Mesenchymal stem cell (in vitro differentiated cells and primary cell): ENCODE results near the gene KCTD18.

ENCODE experiments used
- DNase-seq: peaks from one replicate; pipeline ENCODE4 v3.0.0-alpha.2; 2013
- H2AFZ ChIP-seq: one replicate; pipeline ENCODE4 v1.6.1; 2013; ENCODE audit warnings: low read depth, mild to moderate bottlenecking, control low read depth, inconsistent platforms, low read length, moderate library complexity
- H2AK5ac ChIP-seq: 2 replicates; pipeline ENCODE4 v1.6.1; 2013; ENCODE audit warnings: low read length, moderate library complexity, mild to moderate bottlenecking, inconsistent platforms; ENCODE audit not compliant: severe bottlenecking
- H2BK120ac ChIP-seq: one replicate; pipeline ENCODE4 v1.6.1; 2013; ENCODE audit warnings: low read depth, mild to moderate bottlenecking, inconsistent platforms, low read length, moderate library complexity
- H2BK12ac ChIP-seq, 2 experiments: one replicate each; pipeline ENCODE4 v1.6.1; 2013; ENCODE audit warnings: inconsistent platforms in 2 of 2, low read length in 2 of 2, mild to moderate bottlenecking in 2 of 2, moderate library complexity in 2 of 2, control low read depth in 1 of 2
- H2BK15ac ChIP-seq: one replicate; pipeline ENCODE4 v1.6.1; 2013; ENCODE audit warnings: mild to moderate bottlenecking, low read depth, inconsistent platforms; ENCODE audit not compliant: poor library complexity, severe bottlenecking
- H2BK5ac ChIP-seq: 2 replicates; pipeline ENCODE4 v1.6.1; 2013; ENCODE audit warnings: low read depth, mild to moderate bottlenecking, low read length, control low read depth, inconsistent platforms; ENCODE audit not compliant: poor library complexity, severe bottlenecking
- H3K14ac ChIP-seq, 2 experiments: one replicate each; pipeline ENCODE4 v1.6.1; 2013; ENCODE audit warnings: inconsistent platforms in 2 of 2, low read length in 2 of 2, control low read depth in 1 of 2, mild to moderate bottlenecking in 1 of 2, moderate library complexity in 1 of 2
- H3K18ac ChIP-seq, 2 experiments: one replicate each; pipeline ENCODE4 v1.6.1; 2013; ENCODE audit warnings: inconsistent platforms in 2 of 2, low read length in 2 of 2, control low read depth in 1 of 2, low read depth in 1 of 2, mild to moderate bottlenecking in 1 of 2
- H3K23ac ChIP-seq, 2 experiments: one replicate each; pipeline ENCODE4 v1.6.1; 2013; ENCODE audit warnings: inconsistent platforms in 2 of 2, low read length in 2 of 2, mild to moderate bottlenecking in 2 of 2, moderate library complexity in 2 of 2, control low read depth in 1 of 2
- H3K27ac ChIP-seq: 2 replicates; pipeline ENCODE4 v1.5.1; 2013; ENCODE audit warnings: mild to moderate bottlenecking, moderate library complexity, low read length, control low read depth, inconsistent platforms; ENCODE audit not compliant: poor library complexity, severe bottlenecking
- H3K27me3 ChIP-seq, 2 experiments: 2 replicates each; pipeline versions ENCODE4 v1.6.1 to v1.7.0; 2013; ENCODE audit warnings: low read length in 2 of 2, mild to moderate bottlenecking in 2 of 2, moderate library complexity in 2 of 2, control low read depth in 1 of 2, inconsistent platforms in 1 of 2; ENCODE audit not compliant: control insufficient read depth in 1 of 2, insufficient read depth in 1 of 2
- H3K36me3 ChIP-seq, 2 experiments: 2 replicates each; pipeline versions ENCODE4 v1.6.1 to v1.7.0; 2013; ENCODE audit warnings: low read length in 2 of 2, control low read depth in 1 of 2, inconsistent platforms in 1 of 2, low read depth in 1 of 2, mild to moderate bottlenecking in 1 of 2; ENCODE audit not compliant: insufficient read depth in 2 of 2, control insufficient read depth in 1 of 2
- H3K4ac ChIP-seq, 2 experiments: one replicate each; pipeline ENCODE4 v1.6.1; 2013; ENCODE audit warnings: inconsistent platforms in 2 of 2, low read length in 2 of 2, mild to moderate bottlenecking in 2 of 2, moderate library complexity in 2 of 2, control low read depth in 1 of 2, low read depth in 1 of 2
- H3K4me1 ChIP-seq: 2 replicates; pipeline ENCODE4 v1.6.1; 2013; ENCODE audit warnings: low read depth, low read length, control low read depth; ENCODE audit not compliant: control insufficient read depth, insufficient read depth
- H3K4me2 ChIP-seq: 2 replicates; pipeline ENCODE4 v1.6.1; 2013; ENCODE audit warnings: low read length, mild to moderate bottlenecking, inconsistent platforms; ENCODE audit not compliant: poor library complexity, severe bottlenecking
- H3K4me3 ChIP-seq, 2 experiments: 2 replicates each; pipeline versions ENCODE4 v1.5.1 to v1.7.0; 2013; ENCODE audit warnings: low read length in 2 of 2, mild to moderate bottlenecking in 2 of 2, control low read depth in 1 of 2, low read depth in 1 of 2; ENCODE audit not compliant: insufficient read depth in 1 of 2
- H3K79me1 ChIP-seq: replicated peaks from 2 replicates; pipeline ENCODE4 v1.6.1; 2013; ENCODE audit warnings: mild to moderate bottlenecking, control low read depth, low read length, inconsistent platforms; ENCODE audit not compliant: poor library complexity, severe bottlenecking
- H3K9ac ChIP-seq: 2 replicates; pipeline ENCODE4 v1.7.0; 2013; ENCODE audit warnings: mild to moderate bottlenecking, low read length, moderate library complexity
- H3K9me3 ChIP-seq: 2 replicates; pipeline ENCODE4 v1.7.0; 2013; ENCODE audit warnings: mild to moderate bottlenecking, low read length; ENCODE audit not compliant: control insufficient read depth
- H4K8ac ChIP-seq: one replicate; pipeline ENCODE4 v1.6.1; 2013; ENCODE audit warnings: inconsistent platforms, mild to moderate bottlenecking, low read length, moderate library complexity
- H4K91ac ChIP-seq: one replicate; pipeline ENCODE4 v1.6.1; 2013; ENCODE audit warnings: mild to moderate bottlenecking, low read length, inconsistent platforms
- WGBS: methylation state at CpG from one replicate; pipeline ENCODE4 v1.1.7; 2013; ENCODE audit warnings: mixed read lengths; 5-methylcytosine and 5-hydroxymethylcytosine counted together

The KCTD18 gene

DNA sequence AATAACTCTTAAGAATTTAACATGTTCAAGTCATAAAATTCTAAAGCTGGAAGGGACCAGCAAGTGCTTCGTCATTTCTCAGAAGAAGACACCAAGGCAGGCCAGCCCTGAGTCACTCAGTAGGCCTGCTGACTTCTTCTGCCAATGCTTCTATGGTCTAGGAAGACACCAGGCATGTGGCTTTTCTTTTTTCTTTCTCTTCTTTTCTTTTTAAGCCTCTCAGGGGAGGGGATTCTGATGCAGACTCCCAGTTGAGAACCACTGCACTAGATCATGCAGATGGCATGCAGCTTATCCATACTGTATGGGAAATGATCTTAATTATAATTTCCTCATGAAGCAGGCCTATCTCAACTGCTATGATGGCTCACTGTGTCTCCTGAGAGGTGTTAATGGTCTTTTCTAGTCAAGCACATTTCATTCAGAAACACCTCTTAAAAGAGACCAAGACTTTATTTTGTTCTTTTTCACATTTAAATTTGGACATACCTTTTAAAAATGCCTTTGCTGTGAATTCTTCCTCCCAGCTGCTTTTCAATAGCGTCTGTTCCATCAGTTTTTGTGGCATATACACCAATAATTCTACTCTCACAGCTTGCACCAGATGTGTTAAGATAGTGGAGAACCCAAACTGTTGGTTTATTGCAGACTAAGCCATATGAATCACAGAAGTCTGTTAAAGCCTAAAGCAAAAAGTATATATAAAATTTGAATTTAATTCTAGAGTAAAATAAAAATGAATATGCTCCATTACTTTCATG, 11.3 kb downstream of the KCTD18 start:
- Histone ChIP-seq H3K79me1 (peaks cover 6% of the 10 kb centered on the region), H3K27me3 (no peaks in the 10 kb centered on the region), H2BK5ac (no peak overlapping the region), H2BK12ac (no peak overlapping the region), H2BK15ac (no peak overlapping the region), H2AFZ (no peak overlapping the region), H3K27ac (no peak overlapping the region), H3K4me2 (no peak overlapping the region), H3K4me1 (no peaks in the 10 kb centered on the region), H3K36me3 (peaks cover 2 to 53% of the 10 kb centered on the region in 2 experiments), H3K18ac (no peak overlapping the region), H4K8ac (no peak overlapping the region), H3K4ac (no peak overlapping the region), H3K23ac (no peak overlapping the region), H2AK5ac (no peak overlapping the region), H2BK120ac (no peak overlapping the region), H3K4me3 (no peak overlapping the region), H3K9me3 (no peaks in the 10 kb centered on the region), H3K9ac (no peak overlapping the region), H4K91ac (no peak overlapping the region), H3K14ac (no peak overlapping the region)
- 95% methylated on average over 2 of the region's 2 CpGs for WGBS
- DNase-seq, result no peak

DNA sequence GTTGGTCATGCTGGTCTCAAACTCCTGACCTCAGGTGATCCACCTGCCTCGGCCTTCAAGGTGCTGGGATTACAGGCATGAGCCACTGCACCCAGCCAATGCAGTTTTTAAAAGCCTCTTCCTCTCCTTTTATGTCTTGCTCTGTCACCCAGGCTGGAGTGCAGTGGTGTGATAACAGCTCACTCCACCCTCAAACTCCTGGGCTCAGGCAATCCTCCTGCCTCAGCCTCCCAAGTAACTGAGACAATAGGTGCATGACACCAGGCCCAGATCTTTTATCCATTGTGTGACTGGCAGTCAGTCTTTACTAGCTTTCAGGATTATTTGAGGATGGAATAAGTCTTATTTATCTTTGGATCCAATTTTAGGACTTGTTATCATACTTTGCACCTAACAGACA, 13.2 kb downstream of the KCTD18 start:
- no peak overlapping the region for H4K91ac ChIP-seq
- H3K27ac ChIP-seq, result no peak overlapping the region
- no peak overlapping the region for H2BK15ac ChIP-seq
- H2BK5ac ChIP-seq, result no peak overlapping the region
- no peaks in the 10 kb centered on the region for H3K9me3 ChIP-seq
- no peak overlapping the region for H2BK12ac ChIP-seq
- no peak overlapping the region for H2AFZ ChIP-seq
- no peaks in the 10 kb centered on the region for H3K79me1 ChIP-seq
- no peak overlapping the region for H2AK5ac ChIP-seq
- no peak overlapping the region for H3K18ac ChIP-seq
- no peak overlapping the region for H3K4me3 ChIP-seq
- H3K27me3 ChIP-seq, result no peaks in the 10 kb centered on the region
- no peak overlapping the region for H3K4ac ChIP-seq
- H3K4me2 ChIP-seq, result no peak overlapping the region
- no peak overlapping the region for H3K9ac ChIP-seq
- peaks cover 4 to 60% of the 10 kb centered on the region in 2 experiments for H3K36me3 ChIP-seq
- no peak for DNase-seq
- H4K8ac ChIP-seq, result no peak overlapping the region
- no peak overlapping the region for H3K14ac ChIP-seq
- 100% methylated on average over 1 of the region's 1 CpG for WGBS
- H3K23ac ChIP-seq, result no peak overlapping the region
- no peak overlapping the region for H2BK120ac ChIP-seq
- H3K4me1 ChIP-seq, result no peaks in the 10 kb centered on the region

DNA sequence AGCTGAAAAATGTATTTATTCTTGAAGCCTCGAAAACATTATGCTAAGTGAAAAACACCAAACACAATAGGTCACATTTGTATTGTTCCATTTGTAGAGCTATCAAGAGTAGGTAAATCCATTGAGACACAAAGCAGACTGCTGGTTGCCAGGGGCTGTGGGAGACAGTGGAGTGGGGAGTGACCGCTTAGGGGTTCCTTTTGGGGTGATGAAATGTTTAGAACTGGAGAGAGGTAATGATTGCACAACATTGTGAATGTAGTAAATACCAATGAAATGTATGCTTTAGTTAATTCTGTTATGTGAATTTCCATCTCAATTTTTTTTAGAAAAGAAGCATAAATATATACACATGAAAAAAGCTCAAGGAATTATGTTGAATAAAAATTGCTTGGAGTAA, 15.8 kb downstream of the KCTD18 start:
- no peak overlapping the region for H2BK5ac ChIP-seq
- H2BK15ac ChIP-seq, result no peak overlapping the region
- no peak overlapping the region for H3K4me2 ChIP-seq
- H2AFZ ChIP-seq, result no peak overlapping the region
- WGBS, result 90% methylated on average over 1 of the region's 2 CpGs
- H3K4me1 ChIP-seq, result no peaks in the 10 kb centered on the region
- no peak overlapping the region for H2AK5ac ChIP-seq
- H3K18ac ChIP-seq, result no peak overlapping the region
- no peak overlapping the region for H3K9ac ChIP-seq
- H3K23ac ChIP-seq, result no peak overlapping the region
- H3K4ac ChIP-seq, result no peak overlapping the region
- H4K91ac ChIP-seq, result no peak overlapping the region
- no peak overlapping the region for H2BK12ac ChIP-seq
- no peak for DNase-seq
- H2BK120ac ChIP-seq, result no peak overlapping the region
- H3K9me3 ChIP-seq, result no peaks in the 10 kb centered on the region
- no peaks in the 10 kb centered on the region for H3K79me1 ChIP-seq
- H3K36me3 ChIP-seq, result peaks cover 14 to 86% of the 10 kb centered on the region in 2 experiments
- no peaks in the 10 kb centered on the region for H3K27me3 ChIP-seq
- no peak overlapping the region for H4K8ac ChIP-seq
- no peak overlapping the region for H3K27ac ChIP-seq
- H3K4me3 ChIP-seq, result no peak overlapping the region
- no peak overlapping the region for H3K14ac ChIP-seq

DNA sequence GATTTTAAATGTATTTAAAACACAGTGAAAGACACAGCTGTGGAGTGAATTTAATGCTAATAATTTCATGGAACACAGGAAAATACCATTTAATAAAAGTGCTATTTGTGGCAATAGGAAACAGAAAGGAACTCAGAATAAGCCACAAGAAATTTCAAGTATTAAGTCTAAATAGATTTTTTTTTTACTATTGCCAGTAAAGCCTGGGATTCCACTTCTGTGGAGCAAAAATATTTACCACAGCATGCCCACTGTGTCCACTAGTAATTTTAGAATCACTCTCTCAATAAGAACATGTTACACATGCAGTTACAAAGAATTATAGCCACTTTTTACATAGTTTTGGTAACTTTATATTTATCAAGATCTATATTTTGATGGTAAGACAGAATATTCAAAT, 17.2 kb downstream of the KCTD18 start:
- H4K8ac ChIP-seq, result no peak overlapping the region
- H2AFZ ChIP-seq, result no peak overlapping the region
- H2BK12ac ChIP-seq, result no peak overlapping the region
- H3K4me1 ChIP-seq, result no peaks in the 10 kb centered on the region
- no peak overlapping the region for H2BK5ac ChIP-seq
- no peak overlapping the region for H3K4me3 ChIP-seq
- no peak overlapping the region for H4K91ac ChIP-seq
- H3K18ac ChIP-seq, result no peak overlapping the region
- no peak overlapping the region for H2AK5ac ChIP-seq
- H3K79me1 ChIP-seq, result no peaks in the 10 kb centered on the region
- no peak overlapping the region for H3K9ac ChIP-seq
- no peaks in the 10 kb centered on the region for H3K27me3 ChIP-seq
- no peak overlapping the region for H3K27ac ChIP-seq
- H3K23ac ChIP-seq, result no peak overlapping the region
- H2BK120ac ChIP-seq, result no peak overlapping the region
- no peaks in the 10 kb centered on the region for H3K9me3 ChIP-seq
- no peak for DNase-seq
- no peak overlapping the region for H3K14ac ChIP-seq
- no peak overlapping the region for H3K4me2 ChIP-seq
- H2BK15ac ChIP-seq, result no peak overlapping the region
- H3K36me3 ChIP-seq, result peaks cover 14 to 81% of the 10 kb centered on the region in 2 experiments
- H3K4ac ChIP-seq, result no peak overlapping the region
